Measurements from ENCODE around the gene OGDHL.

Gene OGDHL

GRCh38 chr10:49698679-49699078 lies 63.4 kb downstream of the OGDHL start:
- no peak overlapping the region for H2BK12ac ChIP-seq (ENCODE audit: low read length in 2 of 2)
- H2AFZ ChIP-seq (ENCODE audit: low read depth, low read length): no peak overlapping the region
- H2BK5ac ChIP-seq (ENCODE audit: low read depth, low read length, poor library complexity, severe bottlenecking): no peak overlapping the region
- no peaks in the 10 kb centered on the region for H3K79me1 ChIP-seq (replicated peaks; ENCODE audit: low read length, poor library complexity, severe bottlenecking)
- H3K4me3 ChIP-seq (ENCODE audit: insufficient read depth in 1 of 2, low read depth in 1 of 2, low read length in 2 of 2): no peak overlapping the region
- H4K8ac ChIP-seq (ENCODE audit: low read length): no peak overlapping the region
- WGBS: 80% methylated on average over 9 of the region's 9 CpGs
- H4K91ac ChIP-seq (ENCODE audit: low read length): no peak overlapping the region
- H3K4me2 ChIP-seq (ENCODE audit: low read length, poor library complexity, severe bottlenecking): no peak overlapping the region
- no peaks in the 10 kb centered on the region for H3K4me1 ChIP-seq (ENCODE audit: control insufficient read depth, insufficient read depth, low read depth, low read length)
- no peak overlapping the region for H2BK15ac ChIP-seq (ENCODE audit: low read depth, poor library complexity, severe bottlenecking)
- no peak overlapping the region for H3K18ac ChIP-seq (ENCODE audit: low read depth in 1 of 2, low read length in 2 of 2)
- no peak overlapping the region for H2BK120ac ChIP-seq (ENCODE audit: low read depth, low read length)
- no peak overlapping the region for H3K23ac ChIP-seq (ENCODE audit: low read length in 2 of 2)
- no peaks in the 10 kb centered on the region for H3K36me3 ChIP-seq (ENCODE audit: control insufficient read depth in 1 of 2, insufficient read depth in 2 of 2, low read depth in 1 of 2, low read length in 2 of 2)
- no peak overlapping the region for H3K27ac ChIP-seq (ENCODE audit: low read length, poor library complexity, severe bottlenecking)
- no peak overlapping the region for H3K14ac ChIP-seq (ENCODE audit: low read length in 2 of 2)
- H3K9ac ChIP-seq (ENCODE audit: low read length): no peak overlapping the region
- no peaks in the 10 kb centered on the region for H3K9me3 ChIP-seq (ENCODE audit: control insufficient read depth, low read length)
- H3K27me3 ChIP-seq (ENCODE audit: control insufficient read depth in 1 of 2, insufficient read depth in 1 of 2, low read length in 2 of 2): peaks cover 5 to 52% of the 10 kb centered on the region in 2 experiments
- no peak overlapping the region for H3K4ac ChIP-seq (ENCODE audit: low read depth in 1 of 2, low read length in 2 of 2)
- H2AK5ac ChIP-seq (ENCODE audit: low read length, severe bottlenecking): no peak overlapping the region
- no peak for DNase-seq

DNA sequence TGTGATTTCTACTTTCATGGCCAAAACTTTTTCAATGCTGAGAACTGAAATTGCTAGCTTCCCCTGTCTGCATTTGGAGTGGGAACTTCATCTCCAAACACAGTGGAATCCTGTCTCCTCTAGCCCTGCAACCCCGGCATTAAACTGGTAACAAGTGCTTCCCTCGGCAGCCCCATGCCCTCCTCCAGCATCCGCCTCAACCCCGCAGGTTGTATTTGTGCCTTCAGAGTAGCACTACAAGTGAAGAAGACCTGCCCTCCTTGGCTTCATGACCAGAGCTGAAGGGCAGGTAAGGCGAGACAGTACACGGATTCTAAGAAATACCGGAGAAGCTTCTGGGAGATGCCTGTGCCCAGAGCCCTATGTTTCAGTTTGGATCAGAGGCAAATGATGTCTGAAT lies 65.8 kb downstream of the OGDHL start:
- Histone ChIP-seq H2BK15ac (ENCODE audit: low read depth, poor library complexity, severe bottlenecking) (no peak overlapping the region), H3K36me3 (ENCODE audit: control insufficient read depth in 1 of 2, insufficient read depth in 2 of 2, low read depth in 1 of 2, low read length in 2 of 2) (no peaks in the 10 kb centered on the region), H3K79me1 (replicated peaks; ENCODE audit: low read length, poor library complexity, severe bottlenecking) (no peaks in the 10 kb centered on the region), H2BK120ac (ENCODE audit: low read depth, low read length) (no peak overlapping the region), H2BK5ac (ENCODE audit: low read depth, low read length, poor library complexity, severe bottlenecking) (no peak overlapping the region), H3K23ac (ENCODE audit: low read length in 2 of 2) (no peak overlapping the region), H3K9ac (ENCODE audit: low read length) (no peak overlapping the region), H3K27ac (ENCODE audit: low read length, poor library complexity, severe bottlenecking) (no peak overlapping the region), H2BK12ac (ENCODE audit: low read length in 2 of 2) (no peak overlapping the region), H2AK5ac (ENCODE audit: low read length, severe bottlenecking) (no peak overlapping the region), H3K4me3 (ENCODE audit: insufficient read depth in 1 of 2, low read depth in 1 of 2, low read length in 2 of 2) (no peak overlapping the region), H3K4ac (ENCODE audit: low read depth in 1 of 2, low read length in 2 of 2) (no peak overlapping the region), H3K14ac (ENCODE audit: low read length in 2 of 2) (no peak overlapping the region), H3K18ac (ENCODE audit: low read depth in 1 of 2, low read length in 2 of 2) (no peak overlapping the region), H3K4me1 (ENCODE audit: control insufficient read depth, insufficient read depth, low read depth, low read length) (no peaks in the 10 kb centered on the region), H2AFZ (ENCODE audit: low read depth, low read length) (no peak overlapping the region), H4K8ac (ENCODE audit: low read length) (no peak overlapping the region), H3K9me3 (ENCODE audit: control insufficient read depth, low read length) (peaks cover 3% of the 10 kb centered on the region), H3K4me2 (ENCODE audit: low read length, poor library complexity, severe bottlenecking) (no peak overlapping the region), H4K91ac (ENCODE audit: low read length) (no peak overlapping the region), H3K27me3 (ENCODE audit: control insufficient read depth in 1 of 2, insufficient read depth in 1 of 2, low read length in 2 of 2) (peaks cover 20 to 74% of the 10 kb centered on the region in 2 experiments)
- no peak for DNase-seq
- 84% methylated on average over 7 of the region's 7 CpGs for WGBS

- Histone ChIP-seq H3K4me2 (ENCODE audit: low read length, poor library complexity, severe bottlenecking) (no peak overlapping the region), H4K8ac (ENCODE audit: low read length) (no peak overlapping the region)
These were observed 67.7 kb downstream of the OGDHL start for GRCh38 chr10:49694466-49694865.

GRCh38 chr10:49691588-49691987 lies 70.5 kb downstream of the OGDHL start:
- H3K9me3 ChIP-seq (ENCODE audit: control insufficient read depth, low read length): peaks cover 14% of the 10 kb centered on the region
- H3K4me3 ChIP-seq (ENCODE audit: insufficient read depth in 1 of 2, low read depth in 1 of 2, low read length in 2 of 2): no peak overlapping the region
- peaks cover 65 to 92% of the 10 kb centered on the region in 2 experiments for H3K27me3 ChIP-seq (ENCODE audit: control insufficient read depth in 1 of 2, insufficient read depth in 1 of 2, low read length in 2 of 2)
- no peak overlapping the region for H3K9ac ChIP-seq (ENCODE audit: low read length)
- no peak overlapping the region for H4K91ac ChIP-seq (ENCODE audit: low read length)
- no peak for DNase-seq
- H3K27ac ChIP-seq (ENCODE audit: low read length, poor library complexity, severe bottlenecking): no peak overlapping the region
- H3K79me1 ChIP-seq (replicated peaks; ENCODE audit: low read length, poor library complexity, severe bottlenecking): no peaks in the 10 kb centered on the region
- 67% methylated on average over 8 of the region's 9 CpGs for WGBS
- H2BK5ac ChIP-seq (ENCODE audit: low read depth, low read length, poor library complexity, severe bottlenecking): no peak overlapping the region
- H3K23ac ChIP-seq (ENCODE audit: low read length in 2 of 2): no peak overlapping the region
- no peak overlapping the region for H3K18ac ChIP-seq (ENCODE audit: low read depth in 1 of 2, low read length in 2 of 2)
- no peak overlapping the region for H2BK12ac ChIP-seq (ENCODE audit: low read length in 2 of 2)
- no peak overlapping the region for H3K4ac ChIP-seq (ENCODE audit: low read depth in 1 of 2, low read length in 2 of 2)
- no peak overlapping the region for H2BK15ac ChIP-seq (ENCODE audit: low read depth, poor library complexity, severe bottlenecking)
- no peaks in the 10 kb centered on the region for H3K4me1 ChIP-seq (ENCODE audit: control insufficient read depth, insufficient read depth, low read depth, low read length)
- no peak overlapping the region for H2BK120ac ChIP-seq (ENCODE audit: low read depth, low read length)
- no peak overlapping the region for H2AFZ ChIP-seq (ENCODE audit: low read depth, low read length)
- no peaks in the 10 kb centered on the region for H3K36me3 ChIP-seq (ENCODE audit: control insufficient read depth in 1 of 2, insufficient read depth in 2 of 2, low read depth in 1 of 2, low read length in 2 of 2)
- H3K4me2 ChIP-seq (ENCODE audit: low read length, poor library complexity, severe bottlenecking): no peak overlapping the region
- no peak overlapping the region for H4K8ac ChIP-seq (ENCODE audit: low read length)
- no peak overlapping the region for H3K14ac ChIP-seq (ENCODE audit: low read length in 2 of 2)
- H2AK5ac ChIP-seq (ENCODE audit: low read length, severe bottlenecking): no peak overlapping the region

More at GRCh38 chr10:49694466-49694865, 67.7 kb downstream of the OGDHL start:
- no peak overlapping the region for H4K91ac ChIP-seq (ENCODE audit: low read length)
- H3K14ac ChIP-seq (ENCODE audit: low read length in 2 of 2): no peak overlapping the region
- DNase-seq: no peak
- H3K79me1 ChIP-seq (replicated peaks; ENCODE audit: low read length, poor library complexity, severe bottlenecking): no peaks in the 10 kb centered on the region
- no peak overlapping the region for H3K18ac ChIP-seq (ENCODE audit: low read depth in 1 of 2, low read length in 2 of 2)
- peaks cover 3% of the 10 kb centered on the region for H3K9me3 ChIP-seq (ENCODE audit: control insufficient read depth, low read length)
- no peak overlapping the region for H3K4me3 ChIP-seq (ENCODE audit: insufficient read depth in 1 of 2, low read depth in 1 of 2, low read length in 2 of 2)
- no peak overlapping the region for H2BK120ac ChIP-seq (ENCODE audit: low read depth, low read length)
- H3K36me3 ChIP-seq (ENCODE audit: control insufficient read depth in 1 of 2, insufficient read depth in 2 of 2, low read depth in 1 of 2, low read length in 2 of 2): no peaks in the 10 kb centered on the region
- H3K9ac ChIP-seq (ENCODE audit: low read length): no peak overlapping the region
- H3K4me1 ChIP-seq (ENCODE audit: control insufficient read depth, insufficient read depth, low read depth, low read length): no peaks in the 10 kb centered on the region
- H2AFZ ChIP-seq (ENCODE audit: low read depth, low read length): no peak overlapping the region
- peaks cover 38 to 81% of the 10 kb centered on the region in 2 experiments for H3K27me3 ChIP-seq (ENCODE audit: control insufficient read depth in 1 of 2, insufficient read depth in 1 of 2, low read length in 2 of 2)
- H2AK5ac ChIP-seq (ENCODE audit: low read length, severe bottlenecking): no peak overlapping the region
- no peak overlapping the region for H2BK15ac ChIP-seq (ENCODE audit: low read depth, poor library complexity, severe bottlenecking)
- H3K4ac ChIP-seq (ENCODE audit: low read depth in 1 of 2, low read length in 2 of 2): no peak overlapping the region
- no peak overlapping the region for H2BK12ac ChIP-seq (ENCODE audit: low read length in 2 of 2)
- H3K23ac ChIP-seq (ENCODE audit: low read length in 2 of 2): no peak overlapping the region
- H2BK5ac ChIP-seq (ENCODE audit: low read depth, low read length, poor library complexity, severe bottlenecking): no peak overlapping the region
- 65% methylated on average over 6 of the region's 6 CpGs for WGBS
- no peak overlapping the region for H3K27ac ChIP-seq (ENCODE audit: low read length, poor library complexity, severe bottlenecking)

All from mesenchymal stem cell (in vitro differentiated cells and primary cell).